ENCODE data around the gene DHX57.

GRCh38 chr2:38856165-38856564 is 19.6 kb downstream of the DHX57 start:
- TF ChIP-seq CTCF (conservative IDR thresholded peaks at IDR 0.05 in 1 of 2, IDR thresholded peaks at IDR 0.05 in 1 of 2; ENCODE audit: extremely low read depth in 1 of 2, insufficient read depth in 1 of 2, low read depth in 1 of 2, low read length in 2 of 2) (no peak), EZH2 (IDR thresholded peaks at IDR 0.05; ENCODE audit: borderline replicate concordance, low read length) (no peak)

Measured in mammary epithelial cell (primary cell).